ENCODE results near the gene RUFY3. TPM values are rescaled to one million over a fixed set of nuclear protein-coding genes. Genes with fewer than 3 reads are reported as not detected.
A peak's percentile ranks its signal among the peaks of the same experiment; 100 is the strongest.

Gene RUFY3
- total and polyA plus RNA-seq, 2 of the 13 experiments (the other 11 are each of a cell fraction or from before 2014, with no cell fraction given) = 17.9 to 25.3 TPM

DNA sequence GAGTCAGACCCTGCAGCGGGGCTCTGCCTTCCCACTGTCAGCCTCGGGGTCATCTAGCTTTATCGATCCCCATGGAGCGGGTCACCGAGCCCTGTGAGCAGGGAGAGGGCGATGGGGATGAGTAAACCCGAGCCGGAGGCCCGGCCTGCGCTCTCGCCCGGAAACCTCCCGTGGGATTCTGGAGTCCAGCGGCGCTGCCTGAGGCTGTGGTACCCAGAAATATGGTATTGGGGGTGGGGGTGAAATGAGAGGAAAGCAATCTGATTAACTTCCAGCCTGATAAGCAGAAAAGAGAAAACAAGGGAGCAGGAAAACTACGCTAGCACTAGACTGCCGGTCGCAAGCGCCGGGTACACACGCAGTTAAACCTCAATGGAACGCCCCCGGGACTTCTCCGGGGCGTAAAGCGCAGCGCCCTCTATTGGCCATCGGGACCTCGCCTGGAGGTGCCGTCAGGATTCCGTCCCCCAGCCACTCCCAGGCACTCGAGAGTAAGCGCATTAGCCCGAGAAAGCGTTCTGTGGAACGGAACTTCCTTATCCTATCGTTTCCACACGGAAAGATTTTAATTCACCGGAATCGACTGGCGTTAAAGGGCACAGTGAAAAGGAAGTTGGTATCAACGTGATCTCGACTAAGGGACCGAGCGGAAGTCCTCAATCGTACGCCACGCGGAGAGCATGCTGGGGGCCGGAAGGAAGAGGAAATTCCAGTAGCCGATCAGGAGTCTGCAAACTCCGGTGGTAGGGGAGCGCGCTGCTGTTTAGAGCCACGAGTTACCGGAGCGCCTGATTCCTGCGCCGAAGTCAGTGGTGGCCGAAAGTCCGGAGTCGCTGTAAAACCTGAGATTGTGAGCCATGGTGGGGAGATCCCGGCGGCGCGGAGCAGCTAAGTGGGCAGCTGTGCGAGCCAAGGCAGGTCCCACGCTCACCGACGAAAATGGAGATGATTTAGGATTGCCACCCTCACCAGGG, 33.7 kb upstream of the RUFY3 start, which contains the start of gene UTP3 (continued):
- TF ChIP-seq ZMYM2 (CRISPR knock-in tag; IDR thresholded peaks at IDR 0.05) (0 out of 2 replicates have a peak, but pooled peaks have one; percentile 75), ZFP36 (IDR thresholded peaks at IDR 0.05; ENCODE audit: borderline replicate concordance, low read depth, low read length, partially characterized antibody) (no peak), JUND (CRISPR knock-in tag; IDR thresholded peaks at IDR 0.05) (0 out of 2 replicates have a peak, but pooled peaks have one; percentile 9), TMF1 (CRISPR knock-in tag; IDR thresholded peaks at IDR 0.05; ENCODE audit: low read depth) (peak; percentile 88), ZKSCAN1 (IDR thresholded peaks at IDR 0.05; ENCODE audit: low read length) (peak; percentile 59), SRSF9 (IDR thresholded peaks at IDR 0.05; ENCODE audit: borderline replicate concordance, insufficient read depth, low read depth, low read length, poor library complexity, severe bottlenecking) (no peak), TFE3 (CRISPR knock-in tag; IDR thresholded peaks at IDR 0.05) (peak; percentile 82; the same call in 1 of the 2 replicates), ZNF720 (CRISPR knock-in tag; IDR thresholded peaks at IDR 0.05) (no peak), ZNF275 (CRISPR knock-in tag; IDR thresholded peaks at IDR 0.05; ENCODE audit: borderline replicate concordance) (no peak; the same call in 1 of the 2 replicates), ZNF674 (CRISPR knock-in tag; IDR thresholded peaks at IDR 0.05; ENCODE audit: low read depth) (0 out of 2 replicates have a peak, but pooled peaks have one; percentile 84), ATF7 (IDR thresholded peaks at IDR 0.05) (no peak), ATF7 (CRISPR knock-in tag; IDR thresholded peaks at IDR 0.05) (no peak; the same call in 1 of the 2 replicates), ATF2 (CRISPR knock-in tag; IDR thresholded peaks at IDR 0.05) (peak; percentile 86; the same call in 1 of the 2 replicates), TBL1XR1 (IDR thresholded peaks at IDR 0.05; ENCODE audit: borderline replicate concordance, low read length, partially characterized antibody) (peak; percentile 74), FOSL2 (CRISPR knock-in tag; IDR thresholded peaks at IDR 0.05) (peak; percentile 56), ZNF3 (CRISPR knock-in tag; IDR thresholded peaks at IDR 0.05) (no peak; the same call in 1 of the 2 replicates), ZNF484 (CRISPR knock-in tag; IDR thresholded peaks at IDR 0.05; ENCODE audit: borderline replicate concordance, low read depth) (no peak)
- TF ChIP-seq, protein P1, sequence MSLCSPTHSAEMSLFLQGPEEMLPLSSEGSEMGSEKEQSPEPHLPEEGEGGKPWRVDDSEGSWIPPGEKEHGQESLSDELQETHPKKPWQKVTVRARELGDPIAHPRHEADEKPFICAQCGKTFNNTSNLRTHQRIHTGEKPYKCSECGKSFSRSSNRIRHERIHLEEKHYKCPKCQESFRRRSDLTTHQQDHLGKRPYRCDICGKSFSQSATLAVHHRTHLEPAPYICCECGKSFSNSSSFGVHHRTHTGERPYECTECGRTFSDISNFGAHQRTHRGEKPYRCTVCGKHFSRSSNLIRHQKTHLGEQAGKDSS (CRISPR knock-in tag; IDR thresholded peaks at IDR 0.05; ENCODE audit: borderline replicate concordance, low read depth) = no peak; the same call in 1 of the 2 replicates
- TF ChIP-seq, protein P2, sequence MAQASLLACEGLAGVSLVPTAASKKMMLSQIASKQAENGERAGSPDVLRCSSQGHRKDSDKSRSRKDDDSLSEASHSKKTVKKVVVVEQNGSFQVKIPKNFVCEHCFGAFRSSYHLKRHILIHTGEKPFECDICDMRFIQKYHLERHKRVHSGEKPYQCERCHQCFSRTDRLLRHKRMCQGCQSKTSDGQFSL (CRISPR knock-in tag; IDR thresholded peaks at IDR 0.05) = no peak; the same call in none of the 2 replicates
- TF ChIP-seq, protein P3, sequence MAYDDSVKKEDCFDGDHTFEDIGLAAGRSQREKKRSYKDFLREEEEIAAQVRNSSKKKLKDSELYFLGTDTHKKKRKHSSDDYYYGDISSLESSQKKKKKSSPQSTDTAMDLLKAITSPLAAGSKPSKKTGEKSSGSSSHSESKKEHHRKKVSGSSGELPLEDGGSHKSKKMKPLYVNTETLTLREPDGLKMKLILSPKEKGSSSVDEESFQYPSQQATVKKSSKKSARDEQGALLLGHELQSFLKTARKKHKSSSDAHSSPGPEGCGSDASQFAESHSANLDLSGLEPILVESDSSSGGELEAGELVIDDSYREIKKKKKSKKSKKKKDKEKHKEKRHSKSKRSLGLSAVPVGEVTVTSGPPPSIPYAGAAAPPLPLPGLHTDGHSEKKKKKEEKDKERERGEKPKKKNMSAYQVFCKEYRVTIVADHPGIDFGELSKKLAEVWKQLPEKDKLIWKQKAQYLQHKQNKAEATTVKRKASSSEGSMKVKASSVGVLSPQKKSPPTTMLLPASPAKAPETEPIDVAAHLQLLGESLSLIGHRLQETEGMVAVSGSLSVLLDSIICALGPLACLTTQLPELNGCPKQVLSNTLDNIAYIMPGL (CRISPR knock-in tag; IDR thresholded peaks at IDR 0.05; ENCODE audit: borderline replicate concordance in 1 of 2, low read depth in 1 of 2) = peak; percentile 98 to 99
